GM10847 (cell line): ENCODE results near the gene IFT80.

Experiments
- POLR2A ChIP-seq: IDR thresholded peaks from 2 replicates; pipeline ENCODE4 v1.6.1; 2011; ENCODE audit not compliant: insufficient read length; ENCODE audit errors: extremely low read depth

The IFT80 gene

DNA sequence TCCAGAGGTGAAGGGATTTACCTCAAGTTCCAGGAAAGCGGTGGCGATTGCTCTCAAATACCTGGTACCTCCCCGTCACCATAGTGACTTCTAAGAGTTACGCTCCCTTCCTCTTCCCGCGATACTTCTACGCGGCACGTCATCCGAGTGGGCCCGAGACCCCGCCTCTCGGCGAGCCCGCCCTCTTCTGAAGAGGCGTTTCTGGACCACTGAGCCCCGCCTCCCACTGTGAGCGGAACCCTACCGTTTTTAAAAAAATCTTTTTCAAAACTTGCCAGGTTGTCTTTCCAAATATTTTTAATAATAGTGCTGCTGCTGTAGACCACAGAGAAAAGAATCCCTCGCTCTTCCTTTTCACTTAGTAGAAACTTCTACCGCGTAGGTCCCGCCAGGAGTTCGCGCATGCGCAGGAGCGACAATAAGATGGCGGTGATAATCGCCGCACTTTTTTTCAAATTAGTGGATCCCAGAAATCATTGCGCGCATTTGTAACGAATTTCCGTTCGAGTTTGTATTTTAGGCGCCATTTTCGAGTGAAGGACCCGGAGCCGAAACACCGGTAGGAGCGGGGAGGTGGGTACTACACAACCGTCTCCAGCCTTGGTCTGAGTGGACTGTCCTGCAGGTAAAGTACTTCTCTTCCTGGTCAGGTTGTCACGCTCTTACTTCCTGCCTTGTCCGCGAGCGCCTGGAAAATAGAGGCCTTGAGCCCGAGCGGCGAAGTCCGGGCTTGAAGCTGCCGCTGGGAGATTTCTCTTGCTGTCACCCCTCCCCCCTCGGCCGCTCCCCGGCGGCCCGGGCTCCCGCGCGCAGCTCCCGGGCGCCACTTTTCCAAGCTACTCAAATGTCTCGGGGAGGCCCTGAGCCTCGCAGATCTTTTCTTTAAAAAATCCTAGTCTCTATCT, at the start of gene IFT80, which contains the start of gene SMC4:
IFT80 (minus strand) TSS at position 101 of the 905 bp plus-strand sequence. CDS start 14,625 bp downstream, outside the sequence.
SMC4 (plus strand) TSS at position 526 of the 905 bp plus-strand sequence. CDS start 1,177 bp downstream, outside the sequence.
- peak; percentile 56 for TF ChIP-seq POLR2A

GRCh38 chr3:160447544-160447943, 48.5 kb upstream of the IFT80 start:
- no peak for TF ChIP-seq POLR2A

DNA sequence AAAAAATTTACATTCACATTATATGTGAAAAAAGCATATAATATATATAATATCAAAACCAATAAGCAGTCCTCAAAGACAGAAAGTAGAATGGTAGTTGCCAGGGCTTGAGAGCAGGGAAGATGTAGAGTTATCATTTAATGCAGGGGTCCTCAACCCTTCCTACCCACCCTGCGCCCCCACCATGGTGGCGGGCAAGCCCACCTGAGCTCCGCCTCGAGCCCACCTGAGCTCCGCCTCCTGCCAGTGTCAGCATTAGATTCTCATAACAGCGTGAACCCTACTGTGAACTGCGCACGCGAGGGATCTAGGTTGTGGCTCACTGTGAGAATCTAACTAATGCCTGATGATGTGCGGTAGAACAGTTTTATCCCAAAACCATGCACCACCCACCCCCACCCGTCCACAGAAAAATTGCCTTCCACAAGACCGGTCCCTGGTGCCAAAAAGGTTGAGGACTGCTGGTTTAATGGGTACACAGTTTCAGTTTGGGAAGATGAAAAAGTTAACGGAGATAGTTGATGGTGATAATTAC, 47.6 kb upstream of the IFT80 start:
- no peak for TF ChIP-seq POLR2A

GRCh38 chr3:160445854-160446253, 46.8 kb upstream of the IFT80 start:
- TF ChIP-seq POLR2A: no peak

- TF ChIP-seq POLR2A: no peak
Measured at GRCh38 chr3:160444411-160444810, 45.4 kb upstream of the IFT80 start.

DNA sequence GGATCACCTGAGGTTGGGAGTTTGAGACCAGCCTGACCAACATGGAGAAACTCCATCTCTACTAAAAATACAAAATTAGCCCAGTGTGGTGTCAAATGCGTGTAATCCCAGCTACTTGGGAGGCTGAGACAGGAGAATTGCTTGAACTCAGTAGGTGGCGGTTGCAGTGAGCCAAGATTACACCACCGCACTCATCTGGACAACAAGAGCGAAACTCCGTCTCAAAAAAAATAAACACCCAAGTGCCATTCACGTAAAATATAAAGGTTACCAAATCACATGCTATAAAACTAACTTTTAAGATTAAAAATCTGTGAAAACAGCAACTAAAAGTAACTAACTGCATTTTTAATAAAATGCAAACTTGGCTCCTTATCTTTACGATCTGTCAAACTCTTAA, 41.7 kb upstream of the IFT80 start:
- no peak for TF ChIP-seq POLR2A

GRCh38 chr3:160437083-160437455, 38.0 kb upstream of the IFT80 start:
- no peak for TF ChIP-seq POLR2A

- no peak for TF ChIP-seq POLR2A
Measured at GRCh38 chr3:160435747-160436146, 36.7 kb upstream of the IFT80 start.

GRCh38 chr3:160435095-160435494, 36.1 kb upstream of the IFT80 start:
- TF ChIP-seq POLR2A: no peak

GRCh38 chr3:160434071-160434470, 35.0 kb upstream of the IFT80 start:
- no peak for TF ChIP-seq POLR2A

GRCh38 chr3:160427832-160428424, 28.9 kb upstream of the IFT80 start:
- no peak for TF ChIP-seq POLR2A

- TF ChIP-seq POLR2A: no peak
Measured at GRCh38 chr3:160417311-160417710, 18.3 kb upstream of the IFT80 start.

DNA sequence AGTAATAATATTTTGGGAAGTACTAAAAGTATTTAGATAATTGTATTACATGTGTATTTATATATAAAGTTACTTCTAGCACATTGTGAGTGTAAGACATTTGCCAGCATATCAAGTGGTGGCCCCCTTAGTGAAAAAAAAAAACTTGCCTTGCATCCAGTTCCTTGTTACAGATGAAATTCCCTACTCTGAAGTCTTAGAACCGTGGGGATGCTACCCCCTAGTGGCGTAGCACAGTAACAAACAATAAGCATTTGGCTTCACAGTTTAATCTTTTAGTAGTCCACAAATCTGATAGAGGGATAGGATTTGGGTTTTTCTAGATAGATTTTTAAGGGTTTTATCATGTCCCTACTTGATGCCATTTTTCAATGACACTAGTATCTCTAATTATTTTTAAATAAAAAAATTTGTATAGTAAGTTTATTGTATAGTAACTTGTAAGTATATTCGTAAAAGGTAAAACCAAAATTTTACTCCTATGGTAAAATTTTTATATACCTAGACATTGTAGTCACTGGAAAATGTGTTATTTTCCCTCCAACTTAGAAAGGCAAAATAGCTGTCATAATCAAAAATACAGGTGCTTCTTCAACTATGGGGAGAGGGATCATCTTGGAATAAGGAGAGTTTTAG, 14.7 kb upstream of the IFT80 start:
- TF ChIP-seq POLR2A: no peak

GRCh38 chr3:160412477-160412876, 13.5 kb upstream of the IFT80 start:
- TF ChIP-seq POLR2A: no peak

DNA sequence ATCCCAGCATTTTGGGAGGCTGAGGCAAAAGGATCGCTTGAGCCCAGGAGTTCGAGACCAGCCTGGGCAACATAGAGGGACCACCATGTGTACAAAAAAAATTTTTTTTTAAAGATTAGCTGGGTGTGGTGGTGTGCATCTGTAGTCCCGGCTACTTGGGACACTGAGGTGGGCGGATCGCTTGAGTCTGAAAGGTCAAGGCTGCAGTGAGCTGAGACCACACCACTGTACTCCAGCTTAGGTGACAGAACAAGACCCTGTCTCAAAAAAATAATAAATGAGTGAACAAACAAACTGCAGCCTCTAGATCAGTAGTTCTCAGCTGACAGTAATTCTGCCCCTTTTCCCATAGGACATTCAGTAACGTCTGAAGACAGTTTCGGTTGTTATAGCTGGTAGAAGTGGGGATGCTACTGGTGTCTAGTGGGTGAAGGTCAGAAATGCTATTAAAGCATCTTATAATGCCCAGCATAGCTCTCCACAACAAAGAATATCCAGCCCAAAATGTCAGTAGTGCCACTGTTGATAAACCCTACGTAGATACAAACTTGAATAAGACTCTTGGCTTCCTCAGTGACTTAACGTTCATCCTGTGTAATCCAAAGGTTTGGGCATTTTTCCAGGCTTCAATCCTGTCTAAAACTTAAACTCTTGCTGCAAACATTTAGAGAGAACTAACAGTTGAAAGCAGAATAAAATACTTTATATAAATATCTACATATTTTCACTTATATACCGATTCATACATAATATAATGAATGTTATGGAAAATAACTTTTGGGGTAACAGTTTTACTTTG, 11.0 kb upstream of the IFT80 start:
- no peak for TF ChIP-seq POLR2A
